ENCODE measurements around the gene DPYD.

Gene DPYD

GRCh38 chr1:97619706-97620105 is 301.1 kb downstream of the DPYD start:
- Mint-ChIP-seq H3K36me3 (no peaks in the 10 kb centered on the region), H3K4me3 (no peak overlapping the region)

DNA sequence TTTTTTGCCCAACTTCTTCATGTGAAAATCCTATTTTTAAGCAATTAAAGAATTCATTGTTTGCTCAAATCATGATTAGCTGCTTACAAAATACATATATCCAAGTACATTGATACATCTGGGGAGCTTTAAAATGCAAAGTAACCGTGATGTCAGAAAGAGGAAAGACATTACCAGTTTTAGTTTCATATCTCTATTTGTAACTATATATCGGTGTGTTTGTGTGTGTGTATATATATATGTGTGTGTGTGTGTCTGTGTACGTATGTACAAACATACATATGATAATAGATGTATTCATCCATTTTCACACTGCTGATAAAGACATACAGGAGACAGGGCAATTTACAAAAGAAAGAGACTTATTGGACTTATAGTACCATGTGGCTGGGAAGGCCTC is 310.1 kb downstream of the DPYD start:
- Mint-ChIP-seq H3K4me3 (no peak overlapping the region), H3K4me1 (peaks cover 2% of the 10 kb centered on the region), H3K27ac (no peak overlapping the region), H3K36me3 (no peaks in the 10 kb centered on the region), H3K9me3 (no peaks in the 10 kb centered on the region)
- ATAC-seq (no peak), DNase-seq (ENCODE audit: low spot score in 2 of 2) (no peak)

More at GRCh38 chr1:97619706-97620105, 301.1 kb downstream of the DPYD start:
- Mint-ChIP-seq H3K27ac (no peak overlapping the region), H3K9me3 (no peaks in the 10 kb centered on the region), H3K4me1 (peaks cover 12% of the 10 kb centered on the region)
- DNase-seq (ENCODE audit: low spot score in 2 of 2) = no peak
- no peak for ATAC-seq

DNA sequence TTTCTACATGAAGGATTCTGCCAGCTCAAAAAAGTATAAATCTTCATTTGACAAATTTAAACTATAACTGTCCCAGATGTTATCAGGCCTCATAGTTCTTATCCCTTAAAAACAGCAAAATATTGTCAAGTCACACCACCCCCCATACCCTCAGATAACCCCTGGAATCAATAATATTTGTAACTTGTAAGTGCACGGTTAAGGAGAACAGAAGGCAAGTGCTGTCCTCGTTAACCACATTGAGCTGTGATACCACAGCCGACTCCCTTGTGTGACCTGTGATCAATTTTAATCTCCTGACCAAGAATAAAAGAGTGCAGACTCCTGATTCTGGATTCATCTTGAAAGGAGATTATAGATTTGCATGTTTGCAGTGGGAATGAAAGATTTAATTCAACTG is 310.7 kb downstream of the DPYD start:
- DNase-seq (ENCODE audit: low spot score in 2 of 2) (no peak), ATAC-seq (no peak)
- Mint-ChIP-seq H3K9me3 (no peaks in the 10 kb centered on the region), H3K4me3 (no peak overlapping the region), H3K4me1 (no peaks in the 10 kb centered on the region), H3K27ac (no peak overlapping the region), H3K36me3 (no peaks in the 10 kb centered on the region)

DNA sequence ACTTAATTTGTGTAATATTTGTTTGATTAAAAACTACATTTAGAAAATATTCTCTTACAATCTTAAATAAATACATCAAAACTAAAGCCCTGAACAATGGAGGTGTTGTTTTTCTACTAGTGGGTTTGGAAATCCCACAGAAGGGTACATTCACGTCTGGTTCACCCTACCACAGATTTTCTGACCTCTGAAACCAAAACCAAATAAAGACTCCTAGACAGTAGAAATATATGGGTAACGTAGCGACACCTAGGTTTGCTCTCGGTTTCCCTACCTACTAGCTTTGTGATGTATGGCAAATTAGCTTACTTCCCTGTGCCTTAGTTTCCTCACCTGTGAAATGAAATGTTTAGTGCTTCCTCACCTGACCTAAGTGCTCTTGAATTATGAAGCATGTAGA is 312.6 kb downstream of the DPYD start:
- Mint-ChIP-seq H3K4me3 (no peak overlapping the region), H3K4me1 (no peaks in the 10 kb centered on the region), H3K36me3 (no peaks in the 10 kb centered on the region), H3K27ac (no peak overlapping the region), H3K9me3 (no peaks in the 10 kb centered on the region)
- DNase-seq (ENCODE audit: low spot score in 2 of 2) (no peak), ATAC-seq (no peak)

DNA sequence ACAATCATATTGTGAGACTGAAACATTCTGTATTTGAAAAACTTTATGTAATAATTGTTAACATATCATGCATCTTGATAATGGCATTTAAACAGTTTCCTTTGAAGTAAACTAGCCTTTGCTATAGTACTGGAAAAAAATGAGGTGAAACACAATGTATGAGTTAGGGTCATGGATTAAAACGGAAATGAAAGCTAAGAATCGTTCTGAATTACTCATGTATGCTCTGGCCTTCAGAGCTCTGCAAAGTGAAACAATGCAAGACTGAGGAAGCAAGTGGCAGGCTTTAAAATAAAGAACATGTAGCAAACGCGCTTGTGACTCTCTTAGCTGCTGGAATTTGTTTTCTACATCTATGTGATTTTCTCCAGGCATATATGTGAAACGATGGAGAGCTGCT is 317.1 kb downstream of the DPYD start:
- H3K9me3 Mint-ChIP-seq = no peaks in the 10 kb centered on the region
- no peaks in the 10 kb centered on the region for H3K36me3 Mint-ChIP-seq
- no peak overlapping the region for H3K27ac Mint-ChIP-seq
- no peak for DNase-seq (ENCODE audit: low spot score in 2 of 2)
- no peak for ATAC-seq
- H3K4me1 Mint-ChIP-seq = no peaks in the 10 kb centered on the region
- H3K4me3 Mint-ChIP-seq = no peak overlapping the region

DNA sequence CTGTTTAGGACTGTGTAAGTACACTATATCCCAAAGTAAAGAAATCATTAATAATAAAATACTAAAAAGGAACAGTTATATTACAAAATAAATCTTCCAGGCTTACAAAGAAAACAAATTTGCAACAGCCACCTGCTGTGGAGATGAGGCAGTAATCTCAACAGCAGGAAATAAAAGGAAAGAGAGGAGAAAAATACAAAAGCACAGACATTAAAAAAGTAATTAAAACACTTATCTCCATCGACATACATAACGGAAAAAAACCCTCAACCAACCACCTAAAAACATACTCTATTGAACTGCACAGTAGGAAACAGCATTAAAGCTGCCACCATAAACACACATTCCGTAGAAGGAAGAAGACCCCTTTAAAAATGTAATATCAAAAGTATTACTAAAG is 317.6 kb downstream of the DPYD start:
- Mint-ChIP-seq H3K4me3 (no peak overlapping the region), H3K9me3 (no peaks in the 10 kb centered on the region), H3K36me3 (no peaks in the 10 kb centered on the region), H3K27ac (no peak overlapping the region), H3K4me1 (no peaks in the 10 kb centered on the region)
- ATAC-seq = no peak
- DNase-seq (ENCODE audit: low spot score in 2 of 2) = no peak

GRCh38 chr1:97599447-97599846 is 321.4 kb downstream of the DPYD start:
- DNase-seq (ENCODE audit: low spot score in 2 of 2) = no peak
- H3K27ac Mint-ChIP-seq = no peak overlapping the region
- ATAC-seq = peak; percentile 98
- H3K4me3 Mint-ChIP-seq = no peak overlapping the region
- H3K36me3 Mint-ChIP-seq = no peaks in the 10 kb centered on the region
- no peaks in the 10 kb centered on the region for H3K9me3 Mint-ChIP-seq
- H3K4me1 Mint-ChIP-seq = no peaks in the 10 kb centered on the region

GRCh38 chr1:97593192-97593591 is 327.6 kb downstream of the DPYD start:
- H3K4me3 Mint-ChIP-seq = no peak overlapping the region
- ATAC-seq (no peak), DNase-seq (ENCODE audit: low spot score in 2 of 2) (no peak)
- H3K27ac Mint-ChIP-seq = no peak overlapping the region
- no peaks in the 10 kb centered on the region for H3K4me1 Mint-ChIP-seq
- no peaks in the 10 kb centered on the region for H3K9me3 Mint-ChIP-seq
- H3K36me3 Mint-ChIP-seq = peaks cover 6% of the 10 kb centered on the region

- no peak overlapping the region for H3K27ac Mint-ChIP-seq
- H3K4me1 Mint-ChIP-seq = no peaks in the 10 kb centered on the region
- DNase-seq (ENCODE audit: low spot score in 2 of 2) = no peak
- ATAC-seq = no peak
- peaks cover 14% of the 10 kb centered on the region for H3K36me3 Mint-ChIP-seq
- no peaks in the 10 kb centered on the region for H3K9me3 Mint-ChIP-seq
- no peak overlapping the region for H3K4me3 Mint-ChIP-seq
These were observed 332.1 kb downstream of the DPYD start for GRCh38 chr1:97588772-97589171.

- Mint-ChIP-seq H3K27ac (no peak overlapping the region), H3K4me1 (no peaks in the 10 kb centered on the region), H3K36me3 (no peaks in the 10 kb centered on the region), H3K9me3 (no peaks in the 10 kb centered on the region), H3K4me3 (no peak overlapping the region)
- no peak for DNase-seq (ENCODE audit: low spot score in 2 of 2)
- ATAC-seq = no peak
These were observed 339.2 kb downstream of the DPYD start for GRCh38 chr1:97581614-97582051.

- Mint-ChIP-seq H3K36me3 (peaks cover 17% of the 10 kb centered on the region), H3K4me1 (no peaks in the 10 kb centered on the region), H3K27ac (no peak overlapping the region), H3K9me3 (no peaks in the 10 kb centered on the region), H3K4me3 (no peak overlapping the region)
- no peak for ATAC-seq
- DNase-seq (ENCODE audit: low spot score in 2 of 2) = no peak
These were observed 343.2 kb downstream of the DPYD start for GRCh38 chr1:97577613-97578012.

DNA sequence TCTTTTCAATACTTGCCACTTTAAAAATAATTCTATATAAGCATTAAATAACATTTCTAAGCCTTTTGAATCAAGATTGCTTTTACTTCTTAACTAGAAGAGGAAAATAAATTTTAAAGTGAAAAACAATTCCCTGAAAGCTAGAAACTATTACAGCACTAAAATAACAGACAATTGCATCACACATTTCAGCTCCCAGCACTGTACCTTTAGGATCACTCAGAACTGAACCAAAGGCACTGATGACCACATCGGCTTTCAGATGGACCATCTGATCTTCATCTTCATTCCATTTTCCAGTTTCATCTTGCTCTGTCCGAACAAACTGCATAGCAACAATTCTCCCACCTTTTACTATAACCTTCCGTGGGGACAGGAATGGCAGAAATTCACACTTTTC is 347.3 kb downstream of the DPYD start:
- Mint-ChIP-seq H3K27ac (no peak overlapping the region), H3K4me3 (no peak overlapping the region), H3K9me3 (no peaks in the 10 kb centered on the region), H3K4me1 (no peaks in the 10 kb centered on the region), H3K36me3 (peaks cover 32% of the 10 kb centered on the region)
- ATAC-seq (no peak), DNase-seq (ENCODE audit: low spot score in 2 of 2) (no peak)

DNA sequence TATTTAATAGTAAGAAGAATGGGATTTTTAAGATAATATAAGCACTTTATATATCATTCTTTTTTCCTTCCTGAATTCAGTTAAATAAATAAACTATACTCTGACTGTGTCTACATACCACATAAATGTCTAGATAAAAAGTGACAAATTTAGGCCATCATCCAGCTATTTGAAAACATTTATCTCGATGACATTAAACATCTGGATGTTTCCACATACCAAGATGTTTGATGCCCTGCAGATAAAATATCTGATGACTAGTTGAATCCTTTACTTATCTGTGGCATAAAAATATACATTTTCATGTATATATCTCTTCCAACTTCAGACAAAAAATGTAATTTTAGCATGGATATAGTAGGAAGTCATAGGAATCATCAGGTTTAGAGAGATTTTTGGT is 348.3 kb downstream of the DPYD start:
- no peak overlapping the region for H3K4me3 Mint-ChIP-seq
- H3K4me1 Mint-ChIP-seq = no peaks in the 10 kb centered on the region
- no peak overlapping the region for H3K27ac Mint-ChIP-seq
- no peak for ATAC-seq
- H3K9me3 Mint-ChIP-seq = no peaks in the 10 kb centered on the region
- peaks cover 34% of the 10 kb centered on the region for H3K36me3 Mint-ChIP-seq
- DNase-seq (ENCODE audit: low spot score in 2 of 2) = no peak

GRCh38 chr1:97571760-97572159 is 349.1 kb downstream of the DPYD start:
- H3K4me1 Mint-ChIP-seq = no peaks in the 10 kb centered on the region
- H3K36me3 Mint-ChIP-seq = peaks cover 34% of the 10 kb centered on the region
- no peak overlapping the region for H3K4me3 Mint-ChIP-seq
- H3K27ac Mint-ChIP-seq = no peak overlapping the region
- H3K9me3 Mint-ChIP-seq = no peaks in the 10 kb centered on the region
- DNase-seq (ENCODE audit: low spot score in 2 of 2) (no peak), ATAC-seq (no peak)

GRCh38 chr1:97570691-97571090 is 350.1 kb downstream of the DPYD start:
- no peaks in the 10 kb centered on the region for H3K4me1 Mint-ChIP-seq
- DNase-seq (ENCODE audit: low spot score in 2 of 2) (no peak), ATAC-seq (no peak)
- peaks cover 34% of the 10 kb centered on the region for H3K36me3 Mint-ChIP-seq
- no peak overlapping the region for H3K4me3 Mint-ChIP-seq
- H3K27ac Mint-ChIP-seq = no peak overlapping the region
- no peaks in the 10 kb centered on the region for H3K9me3 Mint-ChIP-seq

DNA sequence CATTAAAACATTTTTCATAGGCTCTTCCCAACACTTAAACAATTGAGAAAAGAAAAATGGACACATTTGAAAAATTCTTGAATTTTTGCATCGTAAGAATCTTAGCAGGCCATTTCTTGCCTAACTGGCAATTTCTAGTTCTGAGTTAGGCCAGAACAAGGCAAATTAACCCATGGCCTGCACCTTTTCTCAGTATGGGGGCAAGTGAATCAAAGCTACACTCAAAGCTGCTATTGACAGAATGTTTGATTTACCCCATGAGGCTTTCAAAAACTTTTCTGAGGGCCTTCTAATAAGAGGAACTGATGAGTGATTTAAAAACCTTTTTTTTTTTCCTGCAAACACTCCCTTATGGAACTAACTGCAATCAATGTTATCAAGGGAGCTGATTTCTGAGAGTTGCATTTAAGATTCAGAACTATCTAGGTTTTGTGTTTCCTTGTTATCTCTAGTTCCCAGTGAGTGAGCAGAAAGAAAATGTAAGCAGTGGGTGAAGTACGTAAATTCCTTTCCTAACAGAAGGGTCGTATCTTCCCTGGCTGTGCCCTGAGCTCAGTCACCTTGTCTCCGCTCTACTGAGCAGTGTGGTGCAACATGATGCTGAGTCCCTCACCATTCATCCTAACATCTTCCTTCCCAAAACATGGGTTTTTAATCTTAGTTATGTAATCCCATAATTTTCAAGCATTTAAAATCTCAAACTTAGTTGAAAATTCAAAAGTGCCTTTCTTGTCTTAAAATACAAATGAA is 353.7 kb downstream of the DPYD start:
- ATAC-seq = no peak
- Mint-ChIP-seq H3K9me3 (no peaks in the 10 kb centered on the region), H3K4me3 (no peak overlapping the region), H3K4me1 (no peaks in the 10 kb centered on the region), H3K27ac (no peak overlapping the region), H3K36me3 (peaks cover 15% of the 10 kb centered on the region)
- no peak for DNase-seq (ENCODE audit: low spot score in 2 of 2)

DNA sequence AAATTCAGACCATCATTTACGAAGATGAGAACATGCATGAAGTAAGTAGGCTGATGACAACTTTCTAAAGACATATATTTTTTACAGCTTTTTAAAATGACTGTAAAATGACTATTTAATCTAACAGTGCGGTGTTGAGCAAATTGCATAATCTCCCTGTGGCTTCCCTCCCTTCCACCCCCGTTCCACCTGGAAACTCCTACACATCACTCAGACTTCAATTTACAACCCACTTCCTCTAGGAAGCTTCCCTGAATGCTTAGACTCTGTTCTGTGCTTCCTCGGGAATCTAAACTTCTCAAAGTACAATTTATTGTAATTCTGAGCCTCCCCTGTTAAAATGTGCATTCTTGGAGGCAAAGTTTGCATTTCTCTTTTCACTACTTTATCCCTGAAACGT is 354.9 kb downstream of the DPYD start:
- Mint-ChIP-seq H3K4me3 (no peak overlapping the region), H3K36me3 (peaks cover 15% of the 10 kb centered on the region), H3K27ac (no peak overlapping the region), H3K9me3 (no peaks in the 10 kb centered on the region), H3K4me1 (no peaks in the 10 kb centered on the region)
- no peak for ATAC-seq
- DNase-seq (ENCODE audit: low spot score in 2 of 2) = no peak
